AG04449 (cell line): ENCODE results near the gene LYAR.
"Not testable (repeated sequence)": the region's sequence is repeated elsewhere in the genome, so short reads cannot be mapped to it uniquely, and the experiment has no call there.

Experiments
- CTCF ChIA-PET: fragments of 350-600 bp; formaldehyde crosslinking; extraction: SDS; loops from one replicate; lab custom pipeline; 2021; ENCODE audit warnings: antibody characterized with exemption; lab: Yijun Ruan, JAX
- POLR2A ChIA-PET: fragments of 400-600, 350-600 bp; formaldehyde crosslinking; extraction: SDS; loops from one replicate; lab custom pipeline; 2020; ENCODE audit warnings: antibody characterized with exemption, inconsistent platforms; lab: Yijun Ruan, JAX
- DNase-seq: peaks from one replicate; pipeline ENCODE4 v3.0.0-alpha.2; 2010; ENCODE audit warnings: low read depth, low spot score
- H3K4me3 ChIP-seq: 2 replicates; pipeline ENCODE4 v1.5.1; 2011; ENCODE audit warnings: low read depth, mild to moderate bottlenecking, control low read depth, low read length
- TF ChIP-seq, protein P1 (sequence below): IDR thresholded peaks from one replicate; pipeline ENCODE4 v1.5.1; 2011; ENCODE audit warnings: mild to moderate bottlenecking, moderate library complexity, low read length, control low read depth, inconsistent platforms; ENCODE audit not compliant: insufficient read depth; ENCODE audit errors: missing control alignments

The LYAR gene

DNA sequence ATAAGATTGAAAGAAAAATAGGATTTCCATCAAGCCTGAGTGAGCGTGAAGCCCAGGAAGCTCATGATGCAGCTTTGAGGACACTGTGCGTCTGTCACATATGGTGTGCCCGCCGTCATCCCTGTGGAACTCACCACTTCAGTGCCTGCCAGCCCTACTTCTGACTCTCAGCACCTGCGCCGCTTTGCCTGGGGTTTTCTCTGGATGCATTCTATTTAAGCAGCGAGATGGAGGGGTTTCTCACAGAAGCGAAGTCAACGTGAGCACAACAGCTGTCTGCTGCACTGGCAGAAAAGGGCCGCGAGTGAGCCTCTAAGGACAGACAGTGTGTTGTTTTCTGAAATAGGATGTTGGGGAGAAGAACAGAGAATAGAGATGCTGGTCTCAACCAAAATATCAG, 35.8 kb downstream of the LYAR start:
- ChIA-PET CTCF (interaction anchor here (1.0 to 1.6 kb wide), 4 partner anchors 10 to 78 kb away, joined by 3 to 8 read pairs (median 4); no protein-coding TSS in a partner anchor), POLR2A (no interaction called here)
- no peak for DNase-seq
- H3K4me3 ChIP-seq, result no peak overlapping the region
- TF ChIP-seq, protein P1, sequence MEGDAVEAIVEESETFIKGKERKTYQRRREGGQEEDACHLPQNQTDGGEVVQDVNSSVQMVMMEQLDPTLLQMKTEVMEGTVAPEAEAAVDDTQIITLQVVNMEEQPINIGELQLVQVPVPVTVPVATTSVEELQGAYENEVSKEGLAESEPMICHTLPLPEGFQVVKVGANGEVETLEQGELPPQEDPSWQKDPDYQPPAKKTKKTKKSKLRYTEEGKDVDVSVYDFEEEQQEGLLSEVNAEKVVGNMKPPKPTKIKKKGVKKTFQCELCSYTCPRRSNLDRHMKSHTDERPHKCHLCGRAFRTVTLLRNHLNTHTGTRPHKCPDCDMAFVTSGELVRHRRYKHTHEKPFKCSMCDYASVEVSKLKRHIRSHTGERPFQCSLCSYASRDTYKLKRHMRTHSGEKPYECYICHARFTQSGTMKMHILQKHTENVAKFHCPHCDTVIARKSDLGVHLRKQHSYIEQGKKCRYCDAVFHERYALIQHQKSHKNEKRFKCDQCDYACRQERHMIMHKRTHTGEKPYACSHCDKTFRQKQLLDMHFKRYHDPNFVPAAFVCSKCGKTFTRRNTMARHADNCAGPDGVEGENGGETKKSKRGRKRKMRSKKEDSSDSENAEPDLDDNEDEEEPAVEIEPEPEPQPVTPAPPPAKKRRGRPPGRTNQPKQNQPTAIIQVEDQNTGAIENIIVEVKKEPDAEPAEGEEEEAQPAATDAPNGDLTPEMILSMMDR, result no peak

DNA sequence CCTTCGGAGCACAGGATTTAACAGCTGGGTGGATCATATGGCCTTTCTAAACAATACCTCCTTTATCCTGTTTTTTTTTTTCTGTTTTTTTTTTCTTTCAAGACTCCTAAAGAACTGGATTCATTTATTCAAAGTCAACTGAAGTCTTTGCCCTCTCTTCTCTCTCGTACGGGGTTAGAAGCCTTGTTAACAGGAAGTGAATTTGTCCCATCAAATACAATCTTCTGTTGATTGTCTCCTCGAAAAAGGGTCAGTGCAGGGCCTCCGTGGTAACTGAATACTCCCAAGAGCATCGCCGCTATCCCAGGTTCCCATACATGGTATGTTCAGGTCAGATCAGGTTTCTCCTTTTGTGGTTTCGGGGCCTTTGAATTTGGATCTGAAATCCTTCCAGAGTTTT, 40.1 kb downstream of the LYAR start:
- no peak for DNase-seq
- POLR2A ChIA-PET, result no interaction called here
- CTCF ChIA-PET, result interaction anchor here (1.8 to 6.1 kb wide), 3 partner anchors 9 to 181 kb away, joined by 4 to 54 read pairs (median 12); no protein-coding TSS in a partner anchor
- H3K4me3 ChIP-seq, result no peak overlapping the region
- TF ChIP-seq, protein P1, result no peak

DNA sequence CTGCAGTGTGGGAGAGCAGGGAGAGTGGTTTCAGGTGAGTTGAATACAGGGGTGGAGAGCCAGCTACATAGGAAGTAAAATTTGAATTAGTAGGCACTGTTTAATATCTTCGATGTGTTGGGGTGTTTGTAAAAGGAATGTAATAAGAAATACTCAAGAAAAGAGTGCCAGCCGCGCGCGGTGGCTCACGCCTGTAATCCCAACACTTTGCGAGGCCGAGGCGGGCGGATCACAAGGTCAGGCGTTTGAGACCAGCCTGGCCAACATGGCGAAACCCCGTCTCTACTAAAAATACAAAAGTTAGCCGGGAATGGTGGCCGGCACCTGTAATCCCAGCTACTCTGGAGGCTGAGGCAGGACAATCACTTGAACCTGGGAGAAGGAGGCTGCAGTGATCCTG, 40.6 kb downstream of the LYAR start:
- POLR2A ChIA-PET, DNase-seq: not testable (repeated sequence)
- 0 out of 2 replicates have a peak overlapping the region, but pooled peaks have one; percentile 77 for H3K4me3 ChIP-seq
- CTCF ChIA-PET, result interaction anchor here (0.6 to 6.1 kb wide), 6 partner anchors 10 to 182 kb away, joined by 3 to 54 read pairs (median 6); no protein-coding TSS in a partner anchor

DNA sequence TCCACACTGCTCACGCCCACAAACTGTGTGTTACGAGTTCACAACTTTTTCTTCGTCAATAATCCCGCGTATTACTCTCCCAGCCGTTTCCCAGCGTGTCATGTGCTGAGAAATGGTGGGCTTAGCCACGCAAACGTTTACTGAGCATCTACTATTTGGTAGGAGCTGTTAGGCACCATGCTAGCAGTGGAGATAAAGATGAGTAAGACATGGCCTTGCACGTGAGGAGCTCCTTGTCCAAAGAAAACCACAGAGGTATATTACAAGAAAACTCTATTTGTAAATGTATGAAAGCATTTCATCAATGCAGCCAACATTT, 41.1 kb downstream of the LYAR start:
- ChIA-PET CTCF (interaction anchor here (0.6 to 6.1 kb wide), 7 partner anchors 10 to 182 kb away, joined by 3 to 54 read pairs (median 6); no protein-coding TSS in a partner anchor), POLR2A (no interaction called here)
- TF ChIP-seq, protein P1, result no peak
- DNase-seq, result no peak
- H3K4me3 ChIP-seq, result peak overlapping the region; percentile 77

DNA sequence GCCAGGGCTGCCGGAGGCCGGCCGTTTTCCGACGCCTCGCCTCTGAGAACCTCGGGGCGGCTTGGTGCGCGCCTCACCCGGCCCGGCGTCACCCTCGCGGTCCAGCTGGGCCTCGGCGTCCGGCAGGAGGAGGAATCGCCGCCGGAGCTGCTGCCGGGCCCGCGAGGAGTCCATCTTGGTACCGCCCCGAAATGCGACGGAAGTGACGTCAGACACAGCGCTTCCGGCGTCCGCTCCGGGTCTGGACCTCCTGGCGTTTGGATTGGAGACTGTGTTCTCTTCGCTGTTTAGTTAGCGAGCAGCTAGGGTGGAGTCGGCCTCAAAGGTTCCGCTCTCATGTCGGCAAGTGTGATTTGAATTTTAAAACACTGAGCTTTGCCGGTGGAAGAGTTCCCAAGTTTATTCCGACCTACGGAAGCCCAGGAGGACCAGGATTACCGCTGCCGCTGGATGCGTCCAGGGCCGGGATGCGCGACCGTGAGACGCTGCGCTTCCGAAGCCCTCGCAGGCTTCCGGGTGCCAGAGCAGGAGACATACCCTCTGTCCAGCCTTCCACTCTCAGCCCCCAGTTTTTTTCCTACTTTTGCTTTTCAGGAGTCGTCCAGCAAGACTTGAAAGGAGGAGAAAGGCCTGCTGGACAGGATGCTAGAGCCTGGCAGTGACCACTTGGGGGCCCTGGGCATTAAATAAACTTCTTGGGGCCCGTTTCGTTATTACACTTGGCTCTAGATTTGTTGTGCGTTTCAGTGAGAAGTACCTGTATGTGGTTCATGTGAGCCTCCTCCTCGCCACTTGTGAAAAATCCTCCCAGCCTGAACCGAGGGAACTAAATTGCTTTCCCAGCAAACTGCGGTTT, 41.7 kb downstream of the LYAR start, which contains the start of gene TMEM128:
Gene TMEM128, minus strand, starts transcription at position 195 of the 856 bp plus-strand sequence. Its CDS starts 21 bp downstream, at position 174.
- H3K4me3 ChIP-seq, result peak within 1 kb of the TSS; percentile 77
- peak; percentile 55 for DNase-seq
- TF ChIP-seq, protein P1, result peak; percentile 3
- ChIA-PET CTCF (interaction anchor here (0.8 to 6.1 kb wide), 7 partner anchors 11 to 183 kb away, joined by 3 to 54 read pairs (median 6); no protein-coding TSS in a partner anchor), POLR2A (interaction anchor here (1.2 kb wide), 1 partner anchor 37 kb away, joined by 4 read pairs; no protein-coding TSS in a partner anchor)

DNA sequence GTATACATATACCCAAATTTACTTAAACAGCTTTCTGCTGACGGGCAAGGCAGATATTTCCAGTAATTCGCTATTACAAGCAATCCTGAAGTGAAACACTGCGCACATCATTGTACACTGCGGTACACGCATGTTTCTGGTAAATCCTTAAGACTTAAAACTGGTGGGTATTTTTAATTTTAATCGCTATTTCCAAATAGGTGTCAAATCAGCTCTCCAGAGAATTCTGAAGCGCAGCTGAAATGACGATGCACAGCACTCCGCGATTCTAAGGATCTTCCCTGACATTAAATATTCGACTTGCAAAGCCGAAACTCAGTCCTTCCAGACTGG, 42.3 kb downstream of the LYAR start:
- peak overlapping the region; percentile 77 for H3K4me3 ChIP-seq
- DNase-seq, result no peak
- ChIA-PET CTCF (interaction anchor here (0.8 to 6.1 kb wide), 5 partner anchors 10 to 183 kb away, joined by 3 to 54 read pairs (median 6); no protein-coding TSS in a partner anchor), POLR2A (interaction anchor here (1.2 kb wide), 1 partner anchor 38 kb away, joined by 4 read pairs; no protein-coding TSS in a partner anchor)
- TF ChIP-seq, protein P1, result no peak
